ENCODE results near the gene FRMD3.

Gene FRMD3

DNA sequence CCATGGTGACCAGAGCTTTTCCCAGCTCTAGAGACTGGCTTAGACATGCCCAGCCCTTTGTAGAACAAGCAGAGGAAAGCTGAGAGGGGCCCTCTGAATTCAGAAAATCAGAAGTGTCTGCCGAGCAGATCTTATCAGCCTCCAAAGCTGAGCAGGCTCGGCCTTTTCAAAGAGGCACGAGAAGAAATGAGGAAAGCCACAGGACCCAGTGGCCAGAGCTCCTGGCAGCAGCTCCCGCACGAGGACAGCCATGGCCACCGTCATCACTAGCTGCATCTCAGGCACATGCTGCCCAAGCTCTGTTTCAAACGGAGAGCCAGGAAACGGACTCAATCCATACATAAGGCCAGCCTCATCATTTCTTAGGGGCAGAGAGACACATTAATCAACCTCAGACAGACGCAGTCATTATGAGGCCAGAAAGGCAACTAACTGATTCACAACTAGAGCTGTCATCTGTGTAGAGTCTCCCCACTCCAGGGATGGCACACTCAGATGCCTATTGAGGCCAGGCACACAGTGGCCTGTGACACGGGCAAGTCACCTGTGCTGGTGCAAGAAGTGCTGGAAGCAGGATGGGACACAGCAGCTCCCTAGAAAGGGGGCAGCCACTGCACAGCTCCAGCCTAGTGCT lies 194.7 kb downstream of the FRMD3 start:
- 57% methylated on average over 10 of the region's 10 CpGs for WGBS

GRCh38 chr9:83342731-83343130 lies 195.5 kb downstream of the FRMD3 start:
- WGBS, result 67% methylated on average over 3 of the region's 3 CpGs
- Histone ChIP-seq H4K8ac (ENCODE audit: low read length) (no peak overlapping the region), H2AK5ac (ENCODE audit: low read length, severe bottlenecking) (no peak overlapping the region), H2BK120ac (ENCODE audit: low read depth, low read length) (no peak overlapping the region), H3K18ac (ENCODE audit: low read depth in 1 of 2, low read length in 2 of 2) (no peak overlapping the region), H3K27me3 (ENCODE audit: control insufficient read depth in 1 of 2, insufficient read depth in 1 of 2, low read length in 2 of 2) (no peaks in the 10 kb centered on the region), H4K91ac (ENCODE audit: low read length) (no peak overlapping the region), H3K4ac (ENCODE audit: low read depth in 1 of 2, low read length in 2 of 2) (no peak overlapping the region), H3K4me1 (ENCODE audit: control insufficient read depth, insufficient read depth, low read depth, low read length) (no peaks in the 10 kb centered on the region), H3K79me1 (replicated peaks; ENCODE audit: low read length, poor library complexity, severe bottlenecking) (no peaks in the 10 kb centered on the region), H2BK5ac (ENCODE audit: low read depth, low read length, poor library complexity, severe bottlenecking) (no peak overlapping the region), H2BK15ac (ENCODE audit: low read depth, poor library complexity, severe bottlenecking) (no peak overlapping the region), H3K9me3 (ENCODE audit: control insufficient read depth, low read length) (no peaks in the 10 kb centered on the region), H3K27ac (ENCODE audit: low read length, poor library complexity, severe bottlenecking) (no peak overlapping the region), H2AFZ (ENCODE audit: low read depth, low read length) (no peak overlapping the region), H3K36me3 (ENCODE audit: control insufficient read depth in 1 of 2, insufficient read depth in 2 of 2, low read depth in 1 of 2, low read length in 2 of 2) (no peaks in the 10 kb centered on the region), H2BK12ac (ENCODE audit: low read length in 2 of 2) (no peak overlapping the region), H3K9ac (ENCODE audit: low read length) (no peak overlapping the region), H3K4me2 (ENCODE audit: low read length, poor library complexity, severe bottlenecking) (no peak overlapping the region), H3K14ac (ENCODE audit: low read length in 2 of 2) (no peak overlapping the region), H3K23ac (ENCODE audit: low read length in 2 of 2) (no peak overlapping the region), H3K4me3 (ENCODE audit: insufficient read depth in 1 of 2, low read depth in 1 of 2, low read length in 2 of 2) (no peak overlapping the region)
- no peak for DNase-seq

More for the DNA sequence above, 194.7 kb downstream of the FRMD3 start:
- Histone ChIP-seq H3K27me3 (ENCODE audit: control insufficient read depth in 1 of 2, insufficient read depth in 1 of 2, low read length in 2 of 2) (no peaks in the 10 kb centered on the region), H3K4me1 (ENCODE audit: control insufficient read depth, insufficient read depth, low read depth, low read length) (no peaks in the 10 kb centered on the region), H3K4me2 (ENCODE audit: low read length, poor library complexity, severe bottlenecking) (no peak overlapping the region), H3K4ac (ENCODE audit: low read depth in 1 of 2, low read length in 2 of 2) (no peak overlapping the region), H3K18ac (ENCODE audit: low read depth in 1 of 2, low read length in 2 of 2) (no peak overlapping the region), H3K14ac (ENCODE audit: low read length in 2 of 2) (no peak overlapping the region), H4K91ac (ENCODE audit: low read length) (no peak overlapping the region), H3K23ac (ENCODE audit: low read length in 2 of 2) (no peak overlapping the region), H2BK15ac (ENCODE audit: low read depth, poor library complexity, severe bottlenecking) (no peak overlapping the region), H3K9ac (ENCODE audit: low read length) (no peak overlapping the region), H2AK5ac (ENCODE audit: low read length, severe bottlenecking) (no peak overlapping the region), H2BK5ac (ENCODE audit: low read depth, low read length, poor library complexity, severe bottlenecking) (no peak overlapping the region), H3K4me3 (ENCODE audit: insufficient read depth in 1 of 2, low read depth in 1 of 2, low read length in 2 of 2) (no peak overlapping the region), H2BK12ac (ENCODE audit: low read length in 2 of 2) (no peak overlapping the region), H3K27ac (ENCODE audit: low read length, poor library complexity, severe bottlenecking) (no peak overlapping the region), H2AFZ (ENCODE audit: low read depth, low read length) (no peak overlapping the region), H2BK120ac (ENCODE audit: low read depth, low read length) (no peak overlapping the region), H3K79me1 (replicated peaks; ENCODE audit: low read length, poor library complexity, severe bottlenecking) (no peaks in the 10 kb centered on the region), H4K8ac (ENCODE audit: low read length) (no peak overlapping the region), H3K36me3 (ENCODE audit: control insufficient read depth in 1 of 2, insufficient read depth in 2 of 2, low read depth in 1 of 2, low read length in 2 of 2) (no peaks in the 10 kb centered on the region), H3K9me3 (ENCODE audit: control insufficient read depth, low read length) (no peaks in the 10 kb centered on the region)
- DNase-seq, result no peak

GRCh38 chr9:83342006-83342405 lies 196.2 kb downstream of the FRMD3 start:
- Histone ChIP-seq H2BK5ac (ENCODE audit: low read depth, low read length, poor library complexity, severe bottlenecking) (no peak overlapping the region), H4K8ac (ENCODE audit: low read length) (no peak overlapping the region), H3K4me3 (ENCODE audit: insufficient read depth in 1 of 2, low read depth in 1 of 2, low read length in 2 of 2) (no peak overlapping the region), H2BK12ac (ENCODE audit: low read length in 2 of 2) (no peak overlapping the region), H3K9me3 (ENCODE audit: control insufficient read depth, low read length) (no peaks in the 10 kb centered on the region), H2BK120ac (ENCODE audit: low read depth, low read length) (no peak overlapping the region), H2AFZ (ENCODE audit: low read depth, low read length) (no peak overlapping the region), H3K4me1 (ENCODE audit: control insufficient read depth, insufficient read depth, low read depth, low read length) (no peaks in the 10 kb centered on the region), H3K4me2 (ENCODE audit: low read length, poor library complexity, severe bottlenecking) (no peak overlapping the region), H3K27ac (ENCODE audit: low read length, poor library complexity, severe bottlenecking) (no peak overlapping the region), H4K91ac (ENCODE audit: low read length) (no peak overlapping the region), H3K14ac (ENCODE audit: low read length in 2 of 2) (no peak overlapping the region), H3K27me3 (ENCODE audit: control insufficient read depth in 1 of 2, insufficient read depth in 1 of 2, low read length in 2 of 2) (no peaks in the 10 kb centered on the region), H2AK5ac (ENCODE audit: low read length, severe bottlenecking) (no peak overlapping the region), H3K79me1 (replicated peaks; ENCODE audit: low read length, poor library complexity, severe bottlenecking) (no peaks in the 10 kb centered on the region), H3K9ac (ENCODE audit: low read length) (no peak overlapping the region), H3K4ac (ENCODE audit: low read depth in 1 of 2, low read length in 2 of 2) (no peak overlapping the region), H3K36me3 (ENCODE audit: control insufficient read depth in 1 of 2, insufficient read depth in 2 of 2, low read depth in 1 of 2, low read length in 2 of 2) (no peaks in the 10 kb centered on the region), H3K18ac (ENCODE audit: low read depth in 1 of 2, low read length in 2 of 2) (no peak overlapping the region), H3K23ac (ENCODE audit: low read length in 2 of 2) (no peak overlapping the region), H2BK15ac (ENCODE audit: low read depth, poor library complexity, severe bottlenecking) (no peak overlapping the region)
- WGBS, result 92% methylated on average over 3 of the region's 3 CpGs
- DNase-seq, result no peak

DNA sequence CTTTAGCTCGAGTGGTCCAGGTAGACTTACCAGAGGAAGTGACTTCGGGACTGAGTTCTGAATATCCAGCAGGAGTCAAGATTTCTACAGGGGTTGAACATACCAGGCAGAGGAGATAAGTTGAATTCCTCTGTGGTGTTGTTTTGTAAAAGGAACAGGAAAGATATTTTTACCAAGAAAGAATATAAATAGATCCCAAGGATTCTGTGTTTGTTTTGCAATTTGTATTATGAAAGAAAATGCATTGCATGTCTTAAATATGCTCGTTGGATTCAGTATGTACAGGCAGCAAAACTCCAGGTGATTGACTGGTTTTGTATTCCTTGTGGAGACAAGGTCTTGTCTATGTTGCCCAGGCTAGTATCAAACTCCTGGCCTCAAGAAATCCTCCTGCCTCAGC lies 197.8 kb downstream of the FRMD3 start:
- Histone ChIP-seq H4K91ac (ENCODE audit: low read length) (no peak overlapping the region), H3K4me2 (ENCODE audit: low read length, poor library complexity, severe bottlenecking) (no peak overlapping the region), H3K23ac (ENCODE audit: low read length in 2 of 2) (no peak overlapping the region), H3K9me3 (ENCODE audit: control insufficient read depth, low read length) (no peaks in the 10 kb centered on the region), H3K27me3 (ENCODE audit: control insufficient read depth in 1 of 2, insufficient read depth in 1 of 2, low read length in 2 of 2) (no peaks in the 10 kb centered on the region), H3K27ac (ENCODE audit: low read length, poor library complexity, severe bottlenecking) (no peak overlapping the region), H3K4me3 (ENCODE audit: insufficient read depth in 1 of 2, low read depth in 1 of 2, low read length in 2 of 2) (no peak overlapping the region), H3K18ac (ENCODE audit: low read depth in 1 of 2, low read length in 2 of 2) (no peak overlapping the region), H2AK5ac (ENCODE audit: low read length, severe bottlenecking) (no peak overlapping the region), H3K14ac (ENCODE audit: low read length in 2 of 2) (no peak overlapping the region), H2BK120ac (ENCODE audit: low read depth, low read length) (no peak overlapping the region), H2BK15ac (ENCODE audit: low read depth, poor library complexity, severe bottlenecking) (no peak overlapping the region), H3K4me1 (ENCODE audit: control insufficient read depth, insufficient read depth, low read depth, low read length) (no peaks in the 10 kb centered on the region), H2BK5ac (ENCODE audit: low read depth, low read length, poor library complexity, severe bottlenecking) (no peak overlapping the region), H2AFZ (ENCODE audit: low read depth, low read length) (no peak overlapping the region), H3K36me3 (ENCODE audit: control insufficient read depth in 1 of 2, insufficient read depth in 2 of 2, low read depth in 1 of 2, low read length in 2 of 2) (no peaks in the 10 kb centered on the region), H3K9ac (ENCODE audit: low read length) (no peak overlapping the region), H4K8ac (ENCODE audit: low read length) (no peak overlapping the region), H2BK12ac (ENCODE audit: low read length in 2 of 2) (no peak overlapping the region), H3K4ac (ENCODE audit: low read depth in 1 of 2, low read length in 2 of 2) (no peak overlapping the region), H3K79me1 (replicated peaks; ENCODE audit: low read length, poor library complexity, severe bottlenecking) (no peaks in the 10 kb centered on the region)
- 81% methylated on average over 3 of the region's 3 CpGs for WGBS
- DNase-seq, result no peak
